Ishikawa (cell line): Measurements from ENCODE around the gene CA7.

Experiments
- CEBPB ChIP-seq: IDR thresholded peaks from 2 replicates; pipeline ENCODE4 v1.6.1; 2012
- CREB1 ChIP-seq: IDR thresholded peaks from 2 replicates; pipeline ENCODE4 v1.6.1; 2012; ENCODE audit warnings: low read depth
- EGR1 ChIP-seq: IDR thresholded peaks from 2 replicates; pipeline ENCODE4 v1.6.1; 2012
- EP300 ChIP-seq: IDR thresholded peaks from 2 replicates; pipeline ENCODE4 v1.6.1; 2012; ENCODE audit warnings: borderline replicate concordance
- FOXM1 ChIP-seq: IDR thresholded peaks from 2 replicates; pipeline ENCODE4 v1.6.1; 2012; ENCODE audit warnings: low read depth, borderline replicate concordance
- MAX ChIP-seq: IDR thresholded peaks from 2 replicates; pipeline ENCODE4 v1.6.1; 2012
- NFIC ChIP-seq: IDR thresholded peaks from 2 replicates; pipeline ENCODE4 v1.6.1; 2012
- RAD21 ChIP-seq: IDR thresholded peaks from 2 replicates; pipeline ENCODE4 v1.6.1; 2012; ENCODE audit warnings: low read depth
- REST ChIP-seq: IDR thresholded peaks from 2 replicates; pipeline ENCODE4 v1.6.1; 2012; ENCODE audit warnings: low read depth, mild to moderate bottlenecking
- TAF1 ChIP-seq: IDR thresholded peaks from 2 replicates; pipeline ENCODE4 v1.6.1; 2012; ENCODE audit warnings: low read depth, mild to moderate bottlenecking
- TCF12 ChIP-seq: IDR thresholded peaks from 2 replicates; pipeline ENCODE4 v1.6.1; 2012; ENCODE audit warnings: low read depth
- TEAD4 ChIP-seq: IDR thresholded peaks from 2 replicates; pipeline ENCODE4 v1.6.1; 2012
- YY1 ChIP-seq: IDR thresholded peaks from 2 replicates; pipeline ENCODE4 v1.6.1; 2012; ENCODE audit warnings: low read depth
- ZBTB7A ChIP-seq: IDR thresholded peaks from 2 replicates; pipeline ENCODE4 v1.6.1; 2012; ENCODE audit warnings: low read depth
- TF ChIP-seq, protein P1 (sequence below): IDR thresholded peaks from 2 replicates; pipeline ENCODE4 v1.6.1; 2012

The CA7 gene

GRCh38 chr16:66878067-66878466 is 33.9 kb downstream of the CA7 start:
- no peak for TF ChIP-seq FOXM1
- no peak for TF ChIP-seq EP300
- TF ChIP-seq TAF1 = no peak
- no peak for TF ChIP-seq TEAD4
- TF ChIP-seq YY1 = no peak
- TF ChIP-seq CREB1 = no peak
- TF ChIP-seq REST = no peak
- TF ChIP-seq ZBTB7A = no peak
- TF ChIP-seq EGR1 = no peak

DNA sequence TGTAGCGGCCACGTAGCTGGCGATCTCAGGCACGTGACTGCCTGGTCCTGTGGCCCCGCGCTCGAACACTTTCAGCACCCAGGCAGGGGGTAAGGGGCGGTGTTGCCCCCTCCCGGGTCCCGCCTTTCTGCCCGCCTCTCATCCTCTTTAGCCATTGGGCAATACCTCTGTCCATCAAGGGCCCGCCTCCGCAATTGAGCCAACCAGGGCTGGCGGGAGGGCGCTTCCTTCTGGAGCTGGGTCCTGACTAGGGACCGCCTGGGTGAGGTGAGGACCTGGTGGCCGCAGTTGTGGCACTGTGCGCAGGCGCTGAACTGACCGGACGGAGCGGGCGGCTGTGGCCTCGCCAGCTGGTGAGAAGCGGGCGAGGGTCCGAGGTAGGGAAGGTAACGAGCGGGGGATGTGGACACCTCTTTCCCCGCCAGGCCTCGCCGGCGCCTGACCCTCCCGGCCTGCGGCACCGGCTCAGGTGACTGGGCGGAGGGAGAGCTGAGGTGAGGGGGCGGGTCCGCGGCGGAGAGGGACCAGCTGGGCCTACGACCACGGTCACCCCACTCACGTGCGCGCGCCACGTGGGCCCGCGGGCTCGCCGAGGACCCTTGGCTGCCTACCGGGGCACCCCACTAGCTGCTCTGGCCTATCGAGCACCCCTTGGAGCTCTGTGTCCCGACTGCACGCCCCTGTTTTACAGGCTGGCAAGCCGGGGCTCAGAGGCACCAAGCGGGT is 36.2 kb downstream of the CA7 start, which contains the start of gene PDP2:
Gene PDP2, plus strand, starts transcription at position 228 of the 726 bp plus-strand sequence. CDS start 3,770 bp downstream, outside the sequence.
- TF ChIP-seq REST (no peak), MAX (peak; percentile 96), YY1 (no peak), TCF12 (peak; percentile 68), TAF1 (0 out of 2 replicates have a peak, but pooled peaks have one; percentile 64), ZBTB7A (peak; percentile 94), CEBPB (no peak; the same call in 1 of the 2 replicates)
- TF ChIP-seq, protein P1, sequence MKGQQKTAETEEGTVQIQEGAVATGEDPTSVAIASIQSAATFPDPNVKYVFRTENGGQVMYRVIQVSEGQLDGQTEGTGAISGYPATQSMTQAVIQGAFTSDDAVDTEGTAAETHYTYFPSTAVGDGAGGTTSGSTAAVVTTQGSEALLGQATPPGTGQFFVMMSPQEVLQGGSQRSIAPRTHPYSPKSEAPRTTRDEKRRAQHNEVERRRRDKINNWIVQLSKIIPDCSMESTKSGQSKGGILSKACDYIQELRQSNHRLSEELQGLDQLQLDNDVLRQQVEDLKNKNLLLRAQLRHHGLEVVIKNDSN = peak; percentile 94

GRCh38 chr16:66881014-66881417 is 36.8 kb downstream of the CA7 start:
- TF ChIP-seq CREB1 = no peak
- no peak for TF ChIP-seq TCF12
- TF ChIP-seq ZBTB7A = no peak; the same call in 1 of the 2 replicates
- TF ChIP-seq TAF1 = no peak
- TF ChIP-seq EGR1 = 0 out of 2 replicates have a peak, but pooled peaks have one; percentile 40
- no peak for TF ChIP-seq YY1
- TF ChIP-seq MAX = no peak
- no peak for TF ChIP-seq RAD21

- TF ChIP-seq TAF1 (no peak), CEBPB (no peak), YY1 (no peak)
Measured at GRCh38 chr16:66881560-66881959, 37.3 kb downstream of the CA7 start.

- TF ChIP-seq EGR1 = no peak
- no peak for TF ChIP-seq ZBTB7A
- no peak for TF ChIP-seq REST
- TF ChIP-seq CEBPB = no peak
- TF ChIP-seq TCF12 = no peak
- no peak for TF ChIP-seq TEAD4
- TF ChIP-seq NFIC = no peak
- TF ChIP-seq YY1 = no peak
- no peak for TF ChIP-seq CREB1
- no peak for TF ChIP-seq MAX
- no peak for TF ChIP-seq TAF1
- no peak for TF ChIP-seq FOXM1
Measured at GRCh38 chr16:66881964-66882508, 37.8 kb downstream of the CA7 start.
